Measurements from ENCODE around the gene MARS1. TPM values are rescaled to one million over a fixed set of nuclear protein-coding genes. Genes with fewer than 3 reads are reported as not detected.

The MARS1 gene
- total RNA-seq, 1 donor from 2014 or later: 82.3 TPM

- no peak for FAIRE-seq
- DNase-seq (ENCODE audit: low spot score in 2 of 2): no peak
These were observed 37.9 kb downstream of the MARS1 start for GRCh38 chr12:57525615-57526383.

DNA sequence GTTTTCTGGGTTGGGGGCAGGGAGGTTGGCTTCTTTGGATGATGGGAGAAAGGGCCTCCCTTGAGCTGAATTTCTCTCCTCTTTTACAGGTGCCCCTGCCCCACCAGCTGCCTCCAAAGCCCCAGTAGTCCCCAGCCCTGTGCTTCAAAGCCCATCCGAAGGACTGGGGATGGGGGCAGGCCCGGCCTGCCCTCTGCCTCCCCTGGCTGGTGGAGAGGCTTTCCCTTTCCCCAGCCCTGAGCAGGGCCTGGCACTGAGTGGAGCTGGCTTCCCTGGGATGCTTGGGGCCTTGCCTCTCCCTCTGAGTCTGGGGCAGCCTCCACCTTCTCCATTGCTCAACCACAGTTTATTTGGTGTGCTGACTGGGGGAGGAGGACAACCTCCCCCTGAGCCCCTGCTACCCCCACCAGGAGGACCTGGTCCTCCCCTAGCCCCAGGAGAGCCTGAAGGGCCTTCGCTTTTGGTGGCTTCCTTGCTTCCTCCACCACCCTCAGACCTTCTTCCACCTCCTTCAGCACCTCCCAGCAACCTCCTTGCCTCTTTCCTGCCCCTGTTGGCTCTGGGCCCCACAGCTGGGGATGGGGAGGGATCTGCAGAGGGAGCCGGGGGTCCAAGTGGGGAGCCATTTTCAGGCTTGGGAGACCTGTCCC, 38.7 kb downstream of the MARS1 start:
- FAIRE-seq (no peak), DNase-seq (ENCODE audit: low spot score in 2 of 2) (no peak)

DNA sequence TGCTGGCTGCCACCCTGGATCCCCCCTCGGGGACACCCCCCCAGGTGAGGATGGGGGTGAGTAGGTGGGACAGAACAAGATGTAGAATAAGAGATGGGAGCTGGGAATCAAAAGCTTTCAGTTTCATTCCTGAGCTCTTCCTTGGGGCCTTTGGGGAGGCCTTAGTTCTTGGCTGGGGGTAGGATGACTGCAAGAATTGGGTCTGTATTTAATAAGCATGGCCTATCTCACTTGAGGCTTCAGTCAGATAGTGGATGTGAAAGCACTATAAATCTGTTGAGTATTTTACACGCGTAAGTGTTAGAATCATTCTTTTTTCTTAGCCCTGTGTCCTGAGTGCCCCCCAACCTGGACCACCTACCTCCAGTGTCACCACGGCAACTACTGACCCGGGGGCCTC, 39.3 kb downstream of the MARS1 start:
- no peak for DNase-seq (ENCODE audit: low spot score in 2 of 2)
- no peak for FAIRE-seq

- FAIRE-seq (no peak), DNase-seq (ENCODE audit: low spot score in 2 of 2) (no peak)
These were observed 40.3 kb downstream of the MARS1 start for GRCh38 chr12:57528176-57528575.

GRCh38 chr12:57528831-57529555, 41.1 kb downstream of the MARS1 start:
- no peak for FAIRE-seq
- DNase-seq (ENCODE audit: low spot score in 2 of 2): no peak

- FAIRE-seq (no peak), DNase-seq (ENCODE audit: low spot score in 2 of 2) (no peak)
These were observed 42.0 kb downstream of the MARS1 start for GRCh38 chr12:57529831-57530230.

DNA sequence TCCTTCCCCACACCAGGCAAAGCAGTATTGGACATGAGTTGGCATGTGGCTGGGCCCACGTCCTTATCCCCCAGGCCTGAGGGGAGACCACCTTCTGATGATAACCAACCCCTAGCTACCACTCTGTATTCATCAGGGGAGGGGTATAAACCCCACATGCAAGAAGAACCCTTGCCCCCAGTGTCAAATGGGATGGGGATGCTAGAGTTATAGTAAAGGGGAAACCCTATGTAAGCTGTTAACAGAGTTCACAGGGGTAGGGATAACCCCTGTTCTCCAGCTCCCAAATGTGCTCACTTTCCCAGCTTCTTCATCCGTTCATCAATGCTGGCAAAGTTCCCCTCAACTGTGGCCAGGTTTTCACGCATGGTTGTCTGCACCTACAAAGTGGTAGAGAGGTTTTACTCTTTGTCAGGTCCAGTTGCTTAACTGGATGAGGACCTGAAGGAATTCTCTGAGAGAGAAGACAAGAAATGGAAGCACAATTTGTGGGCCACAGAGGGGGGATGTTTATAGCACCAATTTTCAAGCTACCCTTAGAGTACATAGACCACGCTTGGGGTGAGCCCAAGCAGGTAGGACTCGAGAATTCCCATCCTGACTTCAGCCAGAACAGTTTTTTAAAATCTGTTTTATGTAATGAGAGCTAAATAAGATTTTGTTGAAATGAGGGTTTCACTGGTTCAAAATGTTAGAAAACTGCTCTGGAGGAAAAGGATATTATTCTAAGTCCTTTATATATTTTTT, 42.7 kb downstream of the MARS1 start:
- DNase-seq (ENCODE audit: low spot score in 2 of 2) (no peak), FAIRE-seq (no peak)

DNA sequence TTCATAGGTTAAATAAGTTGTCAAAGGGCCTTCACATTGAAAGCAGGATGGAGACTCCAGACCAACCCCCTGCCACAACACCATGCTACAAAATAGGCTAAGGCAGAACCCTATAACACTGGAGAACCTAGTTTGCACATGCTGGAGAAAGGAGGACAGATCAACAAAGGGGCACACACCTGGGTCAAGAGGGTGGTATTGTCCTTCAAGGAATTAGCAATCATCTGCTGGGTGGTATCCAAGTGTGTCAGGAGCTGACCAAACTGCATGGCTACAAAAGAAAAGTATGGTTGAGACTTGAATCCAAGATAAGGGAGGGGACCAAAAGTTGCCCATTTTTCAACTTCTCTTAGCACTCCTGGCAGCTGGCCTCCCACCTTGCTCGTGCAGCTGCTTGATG, 44.0 kb downstream of the MARS1 start:
- no peak for FAIRE-seq

DNA sequence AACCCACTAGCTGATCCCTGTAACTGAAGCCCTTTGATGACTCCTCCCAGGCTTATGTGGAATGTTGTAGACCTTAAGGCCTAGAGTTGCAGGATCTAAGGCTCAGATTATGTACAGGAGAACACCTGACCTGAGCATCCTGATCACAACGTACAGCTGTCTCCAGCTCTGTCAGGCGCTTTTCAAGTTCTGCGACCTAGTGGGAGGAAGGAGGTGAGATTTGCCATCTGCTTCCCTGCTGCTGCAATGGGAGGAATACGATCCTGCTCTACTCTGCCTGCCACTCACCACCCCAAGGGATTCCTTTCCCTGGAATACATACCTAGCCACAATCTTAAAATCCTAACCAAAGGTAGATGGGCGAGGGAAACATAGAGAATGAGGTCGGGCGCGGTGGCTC, 45.2 kb downstream of the MARS1 start:
- no peak for FAIRE-seq
- DNase-seq (ENCODE audit: low spot score in 2 of 2): no peak

More for the DNA sequence above, 44.0 kb downstream of the MARS1 start:
- DNase-seq (ENCODE audit: low spot score in 2 of 2): no peak

GRCh38 chr12:57534250-57534649, 46.4 kb downstream of the MARS1 start:
- DNase-seq (ENCODE audit: low spot score in 2 of 2) (no peak), FAIRE-seq (no peak)

- FAIRE-seq: no peak
- no peak for DNase-seq (ENCODE audit: low spot score in 2 of 2)
These were observed 47.2 kb downstream of the MARS1 start for GRCh38 chr12:57534991-57535543.

- DNase-seq (ENCODE audit: low spot score in 2 of 2): no peak
- no peak for FAIRE-seq
These were observed 48.1 kb downstream of the MARS1 start for GRCh38 chr12:57535764-57536596.

GRCh38 chr12:57536597-57536942, 48.7 kb downstream of the MARS1 start:
- DNase-seq (ENCODE audit: low spot score in 2 of 2) (no peak), FAIRE-seq (no peak)

DNA sequence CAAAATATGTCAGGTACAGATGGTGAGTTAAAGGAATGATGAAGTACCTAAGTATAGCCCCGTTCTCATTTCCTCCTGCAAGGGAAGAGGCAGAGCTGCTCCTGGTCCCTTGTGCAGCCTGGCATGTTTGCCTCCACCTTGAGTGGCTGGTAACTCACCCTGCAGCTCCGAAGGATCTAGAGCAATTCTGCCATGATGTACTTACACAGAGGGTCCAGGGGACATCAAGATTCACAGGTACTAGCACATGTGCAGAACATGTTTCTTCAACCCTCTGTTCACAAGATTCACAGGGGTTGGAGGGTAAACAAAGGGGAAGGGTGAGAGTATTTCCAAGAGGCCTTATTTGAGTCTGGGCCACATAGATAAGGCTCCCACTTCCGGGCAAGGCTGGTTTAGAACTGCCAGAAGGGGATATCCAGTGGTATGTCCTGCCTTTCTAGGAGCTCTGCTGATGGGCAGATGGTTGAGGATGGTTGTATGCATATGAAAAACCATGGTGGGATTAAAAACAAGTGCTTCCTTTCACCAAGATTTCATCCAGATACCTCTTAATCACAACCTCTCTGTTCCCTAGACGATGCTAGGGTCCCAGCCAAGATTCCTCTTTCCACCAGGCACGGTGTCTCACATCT, 51.4 kb downstream of the MARS1 start:
- DNase-seq (ENCODE audit: low spot score in 2 of 2): no peak
- no peak for FAIRE-seq

GRCh38 chr12:57541001-57541400, 53.1 kb downstream of the MARS1 start:
- DNase-seq (ENCODE audit: low spot score in 2 of 2) (no peak), FAIRE-seq (no peak)

GRCh38 chr12:57541717-57542116, 53.8 kb downstream of the MARS1 start:
- no peak for FAIRE-seq

GRCh38 chr12:57543581-57543980, 55.7 kb downstream of the MARS1 start:
- FAIRE-seq (no peak), DNase-seq (ENCODE audit: low spot score in 2 of 2) (no peak)

More at GRCh38 chr12:57541717-57542116, 53.8 kb downstream of the MARS1 start:
- DNase-seq (ENCODE audit: low spot score in 2 of 2): no peak

DNA sequence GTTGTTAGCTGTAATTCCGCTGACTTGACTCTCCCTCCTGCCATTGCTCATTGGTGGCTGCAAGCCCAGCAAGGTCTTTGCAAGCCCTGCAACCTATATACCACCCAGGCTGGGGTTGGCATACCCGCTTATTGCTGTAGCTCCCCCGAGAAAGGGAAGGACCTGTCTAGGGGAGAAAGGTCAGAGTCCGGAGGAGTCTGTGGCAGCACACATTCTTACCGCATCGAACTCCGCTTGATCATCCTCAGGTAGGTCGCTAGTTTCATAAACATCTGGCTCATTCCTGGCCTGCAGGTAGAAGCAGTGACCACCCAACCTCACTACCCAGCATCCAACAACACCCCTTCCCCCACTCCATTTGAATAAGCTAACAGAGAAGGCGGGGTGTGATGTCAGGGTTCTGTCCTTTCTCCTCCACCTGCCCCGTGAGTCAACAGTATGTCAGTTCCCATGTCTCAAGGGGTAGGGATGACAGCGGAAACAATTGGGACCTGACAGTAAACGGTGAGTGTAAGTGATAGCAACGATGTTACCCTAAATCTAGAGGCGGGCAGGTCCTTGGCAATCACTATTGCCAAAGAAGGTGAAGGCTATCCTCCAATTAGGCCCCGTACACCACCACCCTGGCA, 58.1 kb downstream of the MARS1 start:
- FAIRE-seq: no peak
- no peak for DNase-seq (ENCODE audit: low spot score in 2 of 2)
